OCI-LY1 (cell line): ENCODE measurements around the gene SPATA31D3.
"Not testable (repeated sequence)": the region's sequence is repeated elsewhere in the genome, so short reads cannot be mapped to it uniquely, and the experiment has no call there.

Experiments used
- H2AFZ ChIP-seq: fragments of 200-600 bp; sonication (generic), shearing (Covaris generic); 2 replicates; pipeline ENCODE4 v1.6.0; 2014; ENCODE audit warnings: antibody characterized with exemption, mild to moderate bottlenecking, low read length
- H3F3A ChIP-seq: fragments of 200-600 bp; sonication (generic), shearing (Covaris generic); 2 replicates; pipeline ENCODE4 v1.6.0; 2014; ENCODE audit warnings: mild to moderate bottlenecking, antibody characterized with exemption, low read length, moderate library complexity; ENCODE audit not compliant: insufficient read depth
- H3K27ac ChIP-seq: fragments of 200-600 bp; sonication (generic); 2 replicates; pipeline ENCODE4 v1.5.1; 2014; ENCODE audit warnings: low read length, mixed run types, mild to moderate bottlenecking, low read depth; ENCODE audit not compliant: poor library complexity, severe bottlenecking
- H3K27me3 ChIP-seq: fragments of 200-600 bp; sonication (generic); 2 replicates; pipeline ENCODE4 v1.6.0; 2014; ENCODE audit warnings: antibody characterized with exemption, mild to moderate bottlenecking, low read length, moderate library complexity; ENCODE audit not compliant: insufficient read depth
- H3K36me3 ChIP-seq: fragments of 200-600 bp; sonication (generic); 2 replicates; pipeline ENCODE4 v1.6.1; 2014; ENCODE audit warnings: mild to moderate bottlenecking, antibody characterized with exemption, low read length, moderate library complexity, mixed read lengths; ENCODE audit not compliant: insufficient read depth
- H3K4me1 ChIP-seq: fragments of 200-600 bp; sonication (generic); 2 replicates; pipeline ENCODE4 v1.5.1; 2014; ENCODE audit warnings: mild to moderate bottlenecking, low read length, moderate library complexity; ENCODE audit not compliant: insufficient read depth, severe bottlenecking
- H3K4me2 ChIP-seq: fragments of 200-600 bp; sonication (generic), shearing (Covaris generic); 2 replicates; pipeline ENCODE4 v1.6.1; 2014; ENCODE audit warnings: low read length
- H3K4me3 ChIP-seq: fragments of 200-600 bp; sonication (generic); 2 replicates; pipeline ENCODE4 v1.5.1; 2014; ENCODE audit warnings: low read length, low read depth, mild to moderate bottlenecking, mixed read lengths; ENCODE audit not compliant: poor library complexity, severe bottlenecking
- H3K79me2 ChIP-seq: fragments of 200-600 bp; shearing (Covaris generic); 2 replicates; pipeline ENCODE4 v1.6.1; 2016; ENCODE audit warnings: mixed run types, low read length, mixed read lengths; ENCODE audit not compliant: insufficient read depth
- H3K9ac ChIP-seq: fragments of 200-600 bp; sonication (generic), shearing (Covaris generic); 2 replicates; pipeline ENCODE4 v1.6.1; 2014; ENCODE audit warnings: mild to moderate bottlenecking, low read length, mixed read lengths
- H3K9me2 ChIP-seq: fragments of 200-600 bp; sonication (generic), shearing (Covaris generic); 2 replicates; pipeline ENCODE4 v1.6.1; 2014; ENCODE audit warnings: low read depth, mild to moderate bottlenecking, low read length, mixed read lengths
- H3K9me3 ChIP-seq: fragments of 200-600 bp; shearing (Covaris generic); 2 replicates; pipeline ENCODE4 v1.6.1; 2014; ENCODE audit warnings: low read length, mixed read lengths
- H4K20me1 ChIP-seq: fragments of 200-600 bp; sonication (generic), shearing (Covaris generic); 2 replicates; pipeline ENCODE4 v1.6.0; 2016; ENCODE audit warnings: mild to moderate bottlenecking, low read length; ENCODE audit not compliant: insufficient read depth
- CTCF ChIP-seq: fragments of 200-600 bp; sonication (generic), shearing (Covaris generic); IDR thresholded peaks from 2 replicates; pipeline ENCODE4 v1.5.1; 2017; ENCODE audit warnings: mild to moderate bottlenecking, antibody characterized with exemption, low read length, moderate library complexity, mixed read lengths
- EZH2 ChIP-seq: fragments of 200-600 bp; sonication (generic), shearing (Covaris generic); IDR thresholded peaks from 2 replicates; pipeline ENCODE4 v1.8.0; 2017; ENCODE audit warnings: borderline replicate concordance, mixed run types, mild to moderate bottlenecking, antibody characterized with exemption, low read length, moderate library complexity, mixed read lengths

The SPATA31D3 gene

GRCh38 chr9:81930147-81930546 is 13.2 kb upstream of the SPATA31D3 start:
- not testable (repeated sequence) for H3K4me2 ChIP-seq, H3K27ac ChIP-seq, H3K4me3 ChIP-seq, H3K27me3 ChIP-seq, H3K9me3 ChIP-seq, H3K4me1 ChIP-seq, H2AFZ ChIP-seq, H3K36me3 ChIP-seq, H3K79me2 ChIP-seq, H4K20me1 ChIP-seq, H3K9ac ChIP-seq, H3F3A ChIP-seq, H3K9me2 ChIP-seq

GRCh38 chr9:81933547-81933946 is 9.8 kb upstream of the SPATA31D3 start:
- H4K20me1 ChIP-seq, H3K4me3 ChIP-seq, H3K79me2 ChIP-seq, H3K36me3 ChIP-seq, H3K9me2 ChIP-seq, H3K4me1 ChIP-seq, H3K9me3 ChIP-seq, H2AFZ ChIP-seq, H3K27me3 ChIP-seq, H3K9ac ChIP-seq, H3K4me2 ChIP-seq, H3F3A ChIP-seq, H3K27ac ChIP-seq: not testable (repeated sequence)

- H3K36me3 ChIP-seq, H3K4me3 ChIP-seq, H3K27ac ChIP-seq, H3K9me3 ChIP-seq, H3F3A ChIP-seq, H3K27me3 ChIP-seq, H3K9ac ChIP-seq, H3K4me2 ChIP-seq, H2AFZ ChIP-seq, H3K9me2 ChIP-seq, H4K20me1 ChIP-seq, H3K79me2 ChIP-seq, H3K4me1 ChIP-seq: not testable (repeated sequence)
Observed at GRCh38 chr9:81948650-81949049, 5.3 kb downstream of the SPATA31D3 start.

- Histone ChIP-seq H3K27ac (no peak overlapping the region), H3K9me3 (peaks cover 15% of the 10 kb centered on the region; the same call in 1 of the 2 replicates), H3K4me3 (no peak overlapping the region), H3K27me3 (peaks cover 3% of the 10 kb centered on the region; the same call in 1 of the 2 replicates), H3K4me2 (no peak overlapping the region), H3K79me2 (no peaks in the 10 kb centered on the region), H4K20me1 (no peaks in the 10 kb centered on the region), H3K9ac (no peak overlapping the region), H3K36me3 (no peaks in the 10 kb centered on the region), H3K4me1 (no peaks in the 10 kb centered on the region), H3K9me2 (no peaks in the 10 kb centered on the region), H2AFZ (no peak overlapping the region), H3F3A (no peaks in the 10 kb centered on the region)
- no peak for TF ChIP-seq CTCF
- TF ChIP-seq EZH2: no peak
Observed at GRCh38 chr9:81953096-81953495, 9.8 kb downstream of the SPATA31D3 start.

- H3K79me2 ChIP-seq: no peaks in the 10 kb centered on the region
- no peak overlapping the region for H3K27ac ChIP-seq
- H3K9ac ChIP-seq: no peak overlapping the region
- no peak overlapping the region for H2AFZ ChIP-seq
- no peaks in the 10 kb centered on the region for H3K4me1 ChIP-seq
- H3K27me3 ChIP-seq: peaks cover 3% of the 10 kb centered on the region; the same call in 1 of the 2 replicates
- peaks cover 15% of the 10 kb centered on the region; the same call in 1 of the 2 replicates for H3K9me3 ChIP-seq
- no peak overlapping the region for H3K4me2 ChIP-seq
- no peak for TF ChIP-seq CTCF
- TF ChIP-seq EZH2: no peak
- H4K20me1 ChIP-seq: no peaks in the 10 kb centered on the region
- H3K36me3 ChIP-seq: no peaks in the 10 kb centered on the region
- no peaks in the 10 kb centered on the region for H3F3A ChIP-seq
- H3K4me3 ChIP-seq: no peak overlapping the region
- no peaks in the 10 kb centered on the region for H3K9me2 ChIP-seq
Observed at GRCh38 chr9:81955625-81956024, 12.3 kb downstream of the SPATA31D3 start.
